ENCODE measurements around the gene PTN. TPM values are rescaled to one million over a fixed set of nuclear protein-coding genes. Genes with fewer than 3 reads are reported as not detected.

PTN gene
- total and polyA plus RNA-seq, 2 donors: 19.3 to 20.6 TPM

DNA sequence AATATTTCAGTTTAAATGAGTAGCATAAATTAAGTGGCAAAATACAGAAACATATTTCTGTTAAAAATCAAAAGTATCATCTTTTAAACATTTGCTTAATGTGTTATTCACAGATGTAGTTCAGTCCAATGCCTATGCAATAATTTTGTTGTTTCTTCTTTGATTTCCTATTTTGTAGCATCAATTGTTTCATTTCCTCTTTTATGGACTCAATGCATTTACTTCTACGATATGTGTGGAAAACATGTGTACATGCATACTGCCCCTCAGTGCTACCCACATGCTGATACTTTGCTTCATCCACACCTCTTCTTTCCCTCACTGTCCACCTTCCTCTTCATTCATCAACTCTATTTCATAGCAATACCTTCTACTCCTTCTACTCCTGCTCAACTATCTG, 108.1 kb downstream of the PTN start:
- no peak for DNase-seq (ENCODE audit: low read depth in 6 of 9, low spot score in 9 of 9)
- Histone ChIP-seq H3K27ac (ENCODE audit: low read depth in 1 of 2, low read length in 1 of 2) (no peak overlapping the region), H3K4me1 (ENCODE audit: control insufficient read depth in 2 of 2, insufficient read depth in 2 of 2, low read length in 2 of 2) (no peaks in the 10 kb centered on the region), H3K27me3 (ENCODE audit: control insufficient read depth in 2 of 2, insufficient read depth in 1 of 2, low read length in 1 of 2) (no peaks in the 10 kb centered on the region), H3K4me3 (ENCODE audit: low read length in 2 of 2) (no peak overlapping the region), H3K36me3 (ENCODE audit: control insufficient read depth in 2 of 2, insufficient read depth in 2 of 2, low read length in 1 of 2) (no peaks in the 10 kb centered on the region), H3K9me3 (ENCODE audit: control insufficient read depth in 2 of 2, insufficient read depth in 1 of 2, low read length in 1 of 2) (no peaks in the 10 kb centered on the region)
- WGBS: 88% methylated on average over 1 of the region's 1 CpG

DNA sequence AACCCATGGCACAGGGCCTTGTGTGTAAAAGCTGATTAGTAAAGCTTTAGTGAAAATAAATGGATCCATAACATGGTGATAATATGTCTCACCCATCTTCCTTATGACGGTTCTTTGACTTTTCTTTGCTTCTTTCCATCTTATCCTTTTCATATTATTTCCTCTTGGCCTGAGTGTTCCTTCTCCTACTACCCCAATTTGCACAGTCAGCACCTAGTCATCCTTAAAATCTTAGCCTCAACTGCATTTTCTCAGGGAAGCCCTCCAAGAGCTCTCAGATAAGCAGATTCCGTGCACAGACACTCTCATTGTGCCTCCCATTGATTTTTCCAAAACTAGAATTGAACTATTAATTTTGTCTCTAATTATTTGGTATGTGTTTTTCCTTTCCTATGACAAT, 112.4 kb downstream of the PTN start:
- DNase-seq (ENCODE audit: low read depth in 6 of 9, low spot score in 9 of 9): no peak
- Histone ChIP-seq H3K4me1 (ENCODE audit: control insufficient read depth in 2 of 2, insufficient read depth in 2 of 2, low read length in 2 of 2) (no peaks in the 10 kb centered on the region), H3K36me3 (ENCODE audit: control insufficient read depth in 2 of 2, insufficient read depth in 2 of 2, low read length in 1 of 2) (no peaks in the 10 kb centered on the region), H3K27me3 (ENCODE audit: control insufficient read depth in 2 of 2, insufficient read depth in 1 of 2, low read length in 1 of 2) (no peaks in the 10 kb centered on the region), H3K27ac (ENCODE audit: low read depth in 1 of 2, low read length in 1 of 2) (no peak overlapping the region), H3K4me3 (ENCODE audit: low read length in 2 of 2) (no peak overlapping the region), H3K9me3 (ENCODE audit: control insufficient read depth in 2 of 2, insufficient read depth in 1 of 2, low read length in 1 of 2) (no peaks in the 10 kb centered on the region)
- WGBS: 84% methylated on average over 2 of the region's 2 CpGs

DNA sequence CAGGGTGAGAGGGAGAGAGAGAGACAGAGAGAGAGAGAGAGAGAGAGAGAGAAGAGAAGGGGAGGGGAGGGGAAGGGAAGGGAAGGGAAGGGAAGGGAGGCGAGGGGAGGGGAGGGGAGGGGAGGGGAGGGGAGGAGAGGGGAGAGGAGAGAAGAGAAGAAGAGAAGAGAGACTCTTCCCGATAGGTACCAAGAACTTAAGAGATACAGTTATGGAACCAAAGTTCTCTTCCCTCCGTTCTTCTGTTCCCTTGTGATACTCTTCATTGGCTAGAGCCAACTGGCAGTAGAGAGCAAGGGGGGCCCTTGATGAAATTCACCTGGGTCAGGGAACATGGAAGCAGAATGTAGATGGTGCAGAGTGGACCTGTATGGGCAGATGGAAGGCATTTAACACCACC, 122.1 kb downstream of the PTN start:
- H3K27me3 ChIP-seq (ENCODE audit: control insufficient read depth in 2 of 2, insufficient read depth in 1 of 2, low read length in 1 of 2): no peaks in the 10 kb centered on the region
- WGBS: 93% methylated on average over 2 of the region's 3 CpGs
- H3K27ac ChIP-seq (ENCODE audit: low read depth in 1 of 2, low read length in 1 of 2): no peak overlapping the region
- H3K9me3 ChIP-seq (ENCODE audit: control insufficient read depth in 2 of 2, insufficient read depth in 1 of 2, low read length in 1 of 2): no peaks in the 10 kb centered on the region
- no peaks in the 10 kb centered on the region for H3K4me1 ChIP-seq (ENCODE audit: control insufficient read depth in 2 of 2, insufficient read depth in 2 of 2, low read length in 2 of 2)
- H3K36me3 ChIP-seq (ENCODE audit: control insufficient read depth in 2 of 2, insufficient read depth in 2 of 2, low read length in 1 of 2): no peaks in the 10 kb centered on the region
- DNase-seq (ENCODE audit: low read depth in 6 of 9, low spot score in 9 of 9): no peak
- no peak overlapping the region for H3K4me3 ChIP-seq (ENCODE audit: low read length in 2 of 2)

DNA sequence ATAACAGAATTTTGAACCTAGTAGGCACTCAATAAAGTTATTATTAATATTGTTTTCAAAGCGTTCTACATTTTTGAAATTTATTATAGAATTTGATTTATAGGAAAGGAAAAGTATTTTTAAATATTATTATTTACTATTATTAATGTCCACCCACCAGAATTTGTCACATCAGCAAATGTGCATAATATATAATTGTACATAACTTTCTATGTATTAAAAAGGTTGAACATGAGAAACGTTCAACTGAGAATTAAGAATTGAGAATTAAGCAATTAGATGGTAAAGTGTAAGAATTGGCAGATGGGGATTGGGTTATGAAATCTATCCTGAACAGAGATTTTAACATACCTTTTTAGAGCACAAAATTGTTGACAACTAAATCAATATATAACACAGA, 129.8 kb downstream of the PTN start:
- Histone ChIP-seq H3K27ac (ENCODE audit: low read depth in 1 of 2, low read length in 1 of 2) (no peak overlapping the region), H3K4me1 (ENCODE audit: control insufficient read depth in 2 of 2, insufficient read depth in 2 of 2, low read length in 2 of 2) (no peaks in the 10 kb centered on the region), H3K36me3 (ENCODE audit: control insufficient read depth in 2 of 2, insufficient read depth in 2 of 2, low read length in 1 of 2) (no peaks in the 10 kb centered on the region), H3K9me3 (ENCODE audit: control insufficient read depth in 2 of 2, insufficient read depth in 1 of 2, low read length in 1 of 2) (no peaks in the 10 kb centered on the region), H3K4me3 (ENCODE audit: low read length in 2 of 2) (no peak overlapping the region), H3K27me3 (ENCODE audit: control insufficient read depth in 2 of 2, insufficient read depth in 1 of 2, low read length in 1 of 2) (no peaks in the 10 kb centered on the region)
- 98% methylated on average over 2 of the region's 2 CpGs for WGBS
- DNase-seq (ENCODE audit: low read depth in 6 of 9, low spot score in 9 of 9): no peak

DNA sequence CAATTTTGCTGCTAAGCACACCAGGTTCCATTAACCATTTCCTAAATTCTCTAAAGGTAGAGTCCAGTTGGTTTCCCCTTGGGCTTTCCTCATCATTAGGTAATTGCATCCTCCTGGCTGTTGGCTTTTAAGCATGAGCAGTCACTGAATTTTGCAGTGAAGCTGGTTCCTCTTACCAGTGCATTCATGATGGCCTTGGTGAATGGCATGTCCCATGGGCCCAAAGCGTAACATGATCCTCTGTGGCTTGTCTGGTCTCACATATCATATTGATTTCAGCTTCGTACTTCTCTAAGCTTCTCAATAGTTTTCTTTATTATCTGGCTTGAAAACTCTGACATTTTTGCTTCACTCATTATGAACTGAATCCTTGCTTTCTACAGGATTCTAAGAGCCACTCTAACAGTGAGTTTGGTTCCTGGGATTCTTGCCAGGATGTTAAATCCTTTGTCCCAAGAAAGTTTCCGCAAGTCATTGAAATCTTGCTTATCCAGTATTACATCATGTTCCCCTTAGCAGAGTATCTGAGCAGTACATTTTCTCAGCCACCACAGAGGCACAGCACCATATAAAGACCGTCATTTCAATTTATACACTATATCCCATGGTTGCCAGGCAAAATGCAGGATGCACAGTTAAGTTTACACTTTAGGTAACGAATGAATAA, 134.2 kb downstream of the PTN start:
- Histone ChIP-seq H3K4me3 (ENCODE audit: low read length in 2 of 2) (no peak overlapping the region), H3K4me1 (ENCODE audit: control insufficient read depth in 2 of 2, insufficient read depth in 2 of 2, low read length in 2 of 2) (no peaks in the 10 kb centered on the region), H3K9me3 (ENCODE audit: control insufficient read depth in 2 of 2, insufficient read depth in 1 of 2, low read length in 1 of 2) (no peaks in the 10 kb centered on the region), H3K27ac (ENCODE audit: low read depth in 1 of 2, low read length in 1 of 2) (no peak overlapping the region), H3K36me3 (ENCODE audit: control insufficient read depth in 2 of 2, insufficient read depth in 2 of 2, low read length in 1 of 2) (no peaks in the 10 kb centered on the region), H3K27me3 (ENCODE audit: control insufficient read depth in 2 of 2, insufficient read depth in 1 of 2, low read length in 1 of 2) (no peaks in the 10 kb centered on the region)
- 90% methylated on average over 5 of the region's 5 CpGs for WGBS
- no peak for DNase-seq (ENCODE audit: low read depth in 6 of 9, low spot score in 9 of 9)

DNA sequence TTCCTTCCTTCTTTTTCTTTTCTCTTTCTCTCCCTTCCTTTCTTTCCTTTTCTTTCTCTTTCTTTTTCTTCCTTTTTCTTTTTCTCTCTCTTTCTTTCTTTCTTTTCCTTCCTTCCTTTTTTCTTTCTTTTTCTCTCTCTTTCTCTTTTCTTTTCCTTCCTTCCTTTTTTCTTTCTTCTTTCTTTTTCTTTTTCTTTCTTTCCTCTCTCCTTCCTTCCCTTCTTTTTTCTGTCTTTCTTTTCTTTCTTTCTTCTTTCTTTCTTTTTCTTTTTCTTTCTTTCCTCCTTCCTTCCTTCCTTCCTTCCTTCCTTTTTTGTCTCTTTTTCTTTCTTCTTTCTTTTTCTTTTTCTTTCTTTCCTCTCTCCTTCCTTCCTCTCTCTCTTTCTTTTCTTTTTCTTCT, 136.8 kb downstream of the PTN start:
- Histone ChIP-seq H3K27ac (ENCODE audit: low read depth in 1 of 2, low read length in 1 of 2) (no peak overlapping the region), H3K4me1 (ENCODE audit: control insufficient read depth in 2 of 2, insufficient read depth in 2 of 2, low read length in 2 of 2) (no peaks in the 10 kb centered on the region), H3K36me3 (ENCODE audit: control insufficient read depth in 2 of 2, insufficient read depth in 2 of 2, low read length in 1 of 2) (no peaks in the 10 kb centered on the region), H3K27me3 (ENCODE audit: control insufficient read depth in 2 of 2, insufficient read depth in 1 of 2, low read length in 1 of 2) (no peaks in the 10 kb centered on the region), H3K9me3 (ENCODE audit: control insufficient read depth in 2 of 2, insufficient read depth in 1 of 2, low read length in 1 of 2) (no peaks in the 10 kb centered on the region), H3K4me3 (ENCODE audit: low read length in 2 of 2) (no peak overlapping the region)
- no peak for DNase-seq (ENCODE audit: low read depth in 6 of 9, low spot score in 9 of 9)

DNA sequence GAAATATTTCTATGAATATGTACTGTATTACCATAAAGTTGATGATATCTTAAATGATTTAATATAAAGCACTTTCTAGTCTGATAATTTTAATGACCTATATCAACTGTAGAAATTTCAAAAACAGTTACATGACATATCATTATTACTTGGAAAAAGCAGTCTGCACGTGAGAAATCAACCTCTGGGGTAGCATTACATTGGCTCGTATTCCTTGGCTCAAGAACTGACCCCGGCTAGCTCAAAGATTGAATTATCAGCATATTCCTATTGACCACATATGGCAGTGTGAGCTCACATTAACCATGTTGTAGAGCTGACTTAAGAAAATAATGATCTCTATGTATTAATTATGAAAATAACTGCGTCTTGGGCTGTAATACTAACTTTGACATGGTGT, 139.3 kb downstream of the PTN start:
- no peak for DNase-seq (ENCODE audit: low read depth in 6 of 9, low spot score in 9 of 9)
- Histone ChIP-seq H3K27ac (ENCODE audit: low read depth in 1 of 2, low read length in 1 of 2) (no peak overlapping the region), H3K4me3 (ENCODE audit: low read length in 2 of 2) (no peak overlapping the region), H3K27me3 (ENCODE audit: control insufficient read depth in 2 of 2, insufficient read depth in 1 of 2, low read length in 1 of 2) (no peaks in the 10 kb centered on the region), H3K36me3 (ENCODE audit: control insufficient read depth in 2 of 2, insufficient read depth in 2 of 2, low read length in 1 of 2) (no peaks in the 10 kb centered on the region), H3K9me3 (ENCODE audit: control insufficient read depth in 2 of 2, insufficient read depth in 1 of 2, low read length in 1 of 2) (no peaks in the 10 kb centered on the region), H3K4me1 (ENCODE audit: control insufficient read depth in 2 of 2, insufficient read depth in 2 of 2, low read length in 2 of 2) (no peaks in the 10 kb centered on the region)
- 83% methylated on average over 4 of the region's 4 CpGs for WGBS

DNA sequence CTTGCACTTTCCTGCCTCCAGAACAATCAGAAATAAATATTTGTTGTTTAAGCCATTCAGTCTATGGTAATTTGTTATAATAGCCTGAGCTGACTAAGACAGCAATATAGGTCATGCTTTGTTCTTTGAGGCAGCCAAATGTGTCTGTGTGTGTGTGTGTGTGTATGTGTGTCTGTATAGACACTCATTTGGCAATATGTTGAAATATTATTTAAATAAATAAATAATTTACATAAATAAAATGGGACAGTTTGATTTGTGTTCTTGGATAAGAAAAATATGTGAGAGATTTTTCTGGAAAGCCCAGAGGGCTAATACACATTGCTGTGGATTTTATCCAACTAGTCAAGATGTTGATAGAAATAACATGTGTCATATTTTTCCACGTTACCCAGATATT, 140.2 kb downstream of the PTN start:
- Histone ChIP-seq H3K4me3 (ENCODE audit: low read length in 2 of 2) (no peak overlapping the region), H3K9me3 (ENCODE audit: control insufficient read depth in 2 of 2, insufficient read depth in 1 of 2, low read length in 1 of 2) (no peaks in the 10 kb centered on the region), H3K27ac (ENCODE audit: low read depth in 1 of 2, low read length in 1 of 2) (no peak overlapping the region), H3K27me3 (ENCODE audit: control insufficient read depth in 2 of 2, insufficient read depth in 1 of 2, low read length in 1 of 2) (no peaks in the 10 kb centered on the region), H3K4me1 (ENCODE audit: control insufficient read depth in 2 of 2, insufficient read depth in 2 of 2, low read length in 2 of 2) (no peaks in the 10 kb centered on the region), H3K36me3 (ENCODE audit: control insufficient read depth in 2 of 2, insufficient read depth in 2 of 2, low read length in 1 of 2) (no peaks in the 10 kb centered on the region)
- no peak for DNase-seq (ENCODE audit: low read depth in 6 of 9, low spot score in 9 of 9)
- whole genome bisulfite sequencing: 75% methylated on average over 1 of the region's 1 CpG

DNA sequence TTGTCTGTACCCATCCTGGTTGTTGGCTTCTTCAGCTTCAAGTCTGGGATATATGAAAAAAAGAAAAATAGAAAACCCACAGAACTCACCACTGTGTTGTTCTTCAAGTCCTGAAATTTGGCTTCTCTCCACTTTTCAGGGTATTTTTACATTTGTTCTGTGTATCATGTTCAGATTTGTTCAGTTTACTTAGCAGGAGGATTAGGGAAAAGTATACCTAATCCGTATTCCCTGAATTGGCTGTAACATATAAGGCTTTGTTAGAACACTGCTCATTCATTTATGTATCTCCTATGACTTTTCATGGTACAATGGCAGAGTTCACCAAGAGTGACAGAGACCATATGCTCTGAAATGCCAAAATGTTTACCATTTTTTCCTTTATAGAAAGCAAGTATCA, 146.9 kb downstream of the PTN start:
- no peaks in the 10 kb centered on the region for H3K36me3 ChIP-seq (ENCODE audit: control insufficient read depth in 2 of 2, insufficient read depth in 2 of 2, low read length in 1 of 2)
- no peak overlapping the region for H3K27ac ChIP-seq (ENCODE audit: low read depth in 1 of 2, low read length in 1 of 2)
- no peak for DNase-seq (ENCODE audit: low read depth in 6 of 9, low spot score in 9 of 9)
- no peaks in the 10 kb centered on the region for H3K27me3 ChIP-seq (ENCODE audit: control insufficient read depth in 2 of 2, insufficient read depth in 1 of 2, low read length in 1 of 2)
- no peaks in the 10 kb centered on the region for H3K9me3 ChIP-seq (ENCODE audit: control insufficient read depth in 2 of 2, insufficient read depth in 1 of 2, low read length in 1 of 2)
- H3K4me3 ChIP-seq (ENCODE audit: low read length in 2 of 2): no peak overlapping the region
- WGBS: 82% methylated on average over 1 of the region's 1 CpG
- no peaks in the 10 kb centered on the region for H3K4me1 ChIP-seq (ENCODE audit: control insufficient read depth in 2 of 2, insufficient read depth in 2 of 2, low read length in 2 of 2)

DNA sequence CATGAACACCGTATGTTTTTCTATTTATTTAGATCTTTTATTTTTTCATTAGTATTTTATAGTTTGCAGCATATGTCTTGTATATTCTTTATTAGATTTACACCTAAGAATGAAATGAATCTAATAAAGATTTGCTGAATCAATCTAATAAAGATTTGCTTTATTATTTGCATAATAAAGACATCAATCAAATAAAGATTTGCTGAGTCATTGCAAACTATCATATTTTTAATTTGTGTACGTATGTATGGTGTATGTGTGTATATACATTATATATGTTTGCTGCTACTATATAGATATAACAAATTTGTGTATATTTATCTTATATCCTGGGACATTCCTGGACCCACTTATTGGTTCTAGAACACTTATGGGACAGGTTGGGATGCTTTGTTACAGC, 147.5 kb downstream of the PTN start:
- no peaks in the 10 kb centered on the region for H3K36me3 ChIP-seq (ENCODE audit: control insufficient read depth in 2 of 2, insufficient read depth in 2 of 2, low read length in 1 of 2)
- no peak for DNase-seq (ENCODE audit: low read depth in 6 of 9, low spot score in 9 of 9)
- H3K27ac ChIP-seq (ENCODE audit: low read depth in 1 of 2, low read length in 1 of 2): no peak overlapping the region
- no peaks in the 10 kb centered on the region for H3K9me3 ChIP-seq (ENCODE audit: control insufficient read depth in 2 of 2, insufficient read depth in 1 of 2, low read length in 1 of 2)
- H3K4me1 ChIP-seq (ENCODE audit: control insufficient read depth in 2 of 2, insufficient read depth in 2 of 2, low read length in 2 of 2): no peaks in the 10 kb centered on the region
- no peak overlapping the region for H3K4me3 ChIP-seq (ENCODE audit: low read length in 2 of 2)
- WGBS: 90% methylated on average over 2 of the region's 2 CpGs
- H3K27me3 ChIP-seq (ENCODE audit: control insufficient read depth in 2 of 2, insufficient read depth in 1 of 2, low read length in 1 of 2): no peaks in the 10 kb centered on the region
